Muscle layer of duodenum (tissue), 2 donors: ENCODE results near the gene CCT6A.
"Not testable (repeated sequence)": the region's sequence is repeated elsewhere in the genome, so short reads cannot be mapped to it uniquely, and the experiment has no call there.

ENCODE experiments used
- H3K27ac ChIP-seq: one replicate; pipeline ENCODE4 v1.7.0; 2013; ENCODE audit warnings: mild to moderate bottlenecking, low read length
- H3K27me3 ChIP-seq: one replicate; pipeline ENCODE4 v1.7.0; 2013; ENCODE audit warnings: low read depth, mild to moderate bottlenecking, control low read depth, low read length
- H3K36me3 ChIP-seq, 2 donors: one replicate each; pipeline ENCODE4 v1.7.0; 2013; ENCODE audit warnings: low read length in 2 of 2, control low read depth in 1 of 2, mild to moderate bottlenecking in 1 of 2; ENCODE audit not compliant: insufficient read depth in 2 of 2, control insufficient read depth in 1 of 2
- H3K4me1 ChIP-seq, 2 donors: one replicate each; pipeline ENCODE4 v1.7.0; 2013; ENCODE audit warnings: low read length in 2 of 2, mild to moderate bottlenecking in 2 of 2, control low read depth in 1 of 2, moderate library complexity in 1 of 2; ENCODE audit not compliant: insufficient read depth in 2 of 2, control insufficient read depth in 1 of 2
- H3K4me3 ChIP-seq, 2 donors: one replicate each; pipeline ENCODE4 v1.7.0; 2013; ENCODE audit warnings: low read length in 2 of 2, low read depth in 1 of 2, mild to moderate bottlenecking in 1 of 2
- H3K9me3 ChIP-seq, 2 donors: one replicate each; pipeline ENCODE4 v1.7.0; 2013; ENCODE audit warnings: low read length in 2 of 2, control low read depth in 1 of 2, mild to moderate bottlenecking in 1 of 2; ENCODE audit not compliant: control insufficient read depth in 1 of 2
- donor health status: healthy.

CCT6A gene

GRCh38 chr7:56104138-56104537 is 52.6 kb downstream of the CCT6A start:
- Histone ChIP-seq H3K36me3 (peaks cover 38 to 55% of the 10 kb centered on the region in 2 donors), H3K4me1 (peaks cover 0 to 23% of the 10 kb centered on the region in 2 donors)
- H3K27ac ChIP-seq, H3K27me3 ChIP-seq, H3K4me3 ChIP-seq, H3K9me3 ChIP-seq: not testable (repeated sequence)

- peaks cover 0 to 23% of the 10 kb centered on the region in 2 donors for H3K4me1 ChIP-seq
- no peaks in the 10 kb centered on the region for H3K27me3 ChIP-seq
- H3K36me3 ChIP-seq = peaks cover 25 to 41% of the 10 kb centered on the region in 2 donors
- H3K27ac ChIP-seq = peak overlapping the region; percentile 99
- no peaks in the 10 kb centered on the region for H3K9me3 ChIP-seq
- peak overlapping the region; percentile 84 to 99 for H3K4me3 ChIP-seq
Observed at GRCh38 chr7:56105508-56105907, 53.9 kb downstream of the CCT6A start.

DNA sequence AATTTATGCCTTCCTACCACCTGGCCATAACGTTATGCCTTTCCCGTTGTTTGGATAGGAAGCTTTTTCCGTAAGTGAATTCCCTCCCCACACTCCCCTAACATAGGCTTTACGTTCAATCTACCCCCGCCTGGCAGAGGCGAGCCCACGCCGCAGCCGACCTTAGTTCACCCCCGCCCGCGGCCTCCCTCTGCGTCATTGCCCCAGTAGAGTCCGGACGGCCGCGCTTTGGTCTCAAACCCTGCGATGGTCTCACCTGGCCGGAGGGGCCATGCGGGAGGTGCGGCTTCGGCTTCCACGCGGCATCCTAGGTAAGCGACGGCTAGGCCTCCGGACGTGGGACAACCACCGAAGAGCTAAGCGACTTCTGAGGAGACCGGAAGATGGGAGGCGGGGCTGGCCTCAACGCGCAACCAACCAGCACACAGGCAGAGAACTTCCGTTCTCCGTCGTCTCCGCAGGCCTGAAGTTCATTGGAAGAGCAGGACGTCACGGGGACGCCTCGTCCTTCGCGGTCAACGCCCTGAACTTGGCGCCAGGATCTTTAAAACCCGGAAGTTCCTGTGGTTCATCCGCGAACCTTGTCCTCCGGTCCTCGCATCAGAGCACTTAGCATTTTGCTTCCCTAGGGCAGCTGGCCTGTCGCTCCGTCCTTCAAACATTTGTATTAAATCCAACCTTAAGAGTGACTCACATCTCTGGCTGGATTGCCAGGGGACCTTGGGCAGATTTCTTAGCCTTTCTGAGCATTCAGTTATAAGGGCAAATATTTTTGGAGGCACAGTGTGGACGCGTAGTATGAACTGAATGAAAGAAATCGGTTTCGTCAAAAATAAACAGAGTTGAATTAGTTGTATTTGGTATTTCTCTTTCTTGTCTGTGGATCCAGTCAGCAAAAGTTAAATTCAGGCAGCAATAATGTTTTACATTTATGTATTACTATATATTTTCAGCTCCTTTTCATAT is 54.8 kb downstream of the CCT6A start, which contains the start of gene CHCHD2:
TSS of gene CHCHD2 (minus strand) at position 369 of the 966 bp plus-strand sequence. CDS start at position 306, 63 bp downstream.
- Histone ChIP-seq H3K27me3 (no peaks in the 10 kb centered on the region), H3K9me3 (no peaks in the 10 kb centered on the region), H3K27ac (peak within 1 kb of the TSS; percentile 99), H3K4me1 (peaks cover 0 to 23% of the 10 kb centered on the region in 2 donors), H3K36me3 (peaks cover 17 to 32% of the 10 kb centered on the region in 2 donors), H3K4me3 (peak within 1 kb of the TSS; percentile 84 to 99)

DNA sequence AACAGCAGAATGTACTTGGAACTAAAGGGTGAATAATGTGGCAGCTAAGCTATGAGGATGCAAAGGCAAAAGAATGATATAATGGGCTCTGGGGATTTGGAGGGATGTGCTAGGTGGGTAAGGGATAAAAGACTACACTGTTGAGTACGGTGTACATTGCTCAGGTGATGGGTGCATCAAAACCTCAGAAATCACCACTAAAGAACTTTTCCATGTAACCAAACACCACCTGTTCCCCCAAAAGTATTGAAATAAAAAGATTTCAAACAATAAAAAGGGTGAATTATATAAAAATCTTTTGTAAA is 56.3 kb downstream of the CCT6A start:
- Histone ChIP-seq H3K4me1 (peaks cover 0 to 23% of the 10 kb centered on the region in 2 donors), H3K27ac (no peak overlapping the region), H3K4me3 (no peak overlapping the region), H3K9me3 (no peaks in the 10 kb centered on the region), H3K36me3 (peaks cover 8 to 20% of the 10 kb centered on the region in 2 donors), H3K27me3 (no peaks in the 10 kb centered on the region)

DNA sequence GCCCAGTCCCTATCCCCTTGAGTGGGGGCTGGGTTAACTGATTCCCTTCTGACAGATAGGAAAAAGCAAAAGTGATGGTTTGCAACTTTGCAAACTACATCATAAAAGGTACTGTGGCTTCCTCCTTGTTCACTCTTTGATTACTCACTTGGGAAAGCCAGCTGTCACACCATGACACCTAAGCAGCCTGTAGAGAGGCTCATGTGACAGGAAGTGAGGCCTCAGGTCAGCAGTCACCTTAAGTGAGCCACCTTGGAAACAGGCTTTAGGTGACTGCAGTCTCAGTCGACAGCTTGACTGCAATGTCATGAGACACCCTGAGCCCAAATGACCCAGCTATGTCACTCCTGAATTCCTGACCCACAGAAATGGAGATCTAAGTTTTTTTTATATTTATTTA is 59.0 kb downstream of the CCT6A start:
- Histone ChIP-seq H3K4me3 (no peak overlapping the region), H3K27me3 (no peaks in the 10 kb centered on the region), H3K4me1 (peaks cover 0 to 4% of the 10 kb centered on the region in 2 donors), H3K9me3 (no peaks in the 10 kb centered on the region), H3K36me3 (peaks cover 0 to 3% of the 10 kb centered on the region in 2 donors), H3K27ac (no peak overlapping the region)

- H3K9me3 ChIP-seq, H3K27ac ChIP-seq, H3K4me3 ChIP-seq, H3K27me3 ChIP-seq, H3K4me1 ChIP-seq, H3K36me3 ChIP-seq: not testable (repeated sequence)
Observed at GRCh38 chr7:56112244-56112643, 60.7 kb downstream of the CCT6A start.
